OCI-LY7 (cell line): ENCODE results near the gene PPIL1. TPM values are rescaled to one million over a fixed set of nuclear protein-coding genes. Genes with fewer than 3 reads are reported as not detected.

Experiments
- Bru-seq: library from RNA; stranded (reverse); fragments of 400-500 nt; gene quantifications from one replicate; lab custom pipeline; 2021; lab: Mats Ljungman, UMichigan
- BruChase-seq, 2 experiments: library from RNA; stranded (reverse); fragments of 400-500 nt; gene quantifications; one replicate each; lab custom pipeline; 2021; lab: Mats Ljungman, UMichigan
- BruUV-seq: library from RNA; stranded (reverse); fragments of 400-500 nt; replicated peaks from 2 replicates; lab custom pipeline; 2021; lab: Mats Ljungman, UMichigan
- CTCF ChIA-PET: fragments of 300-600 bp; sonication (Branson Sonifier 250); formaldehyde crosslinking; loops from one replicate; lab custom pipeline; 2022; ENCODE audit warnings: antibody characterized with exemption; ENCODE audit not compliant: unreplicated experiment; lab: Charles Lee
- POLR2A ChIA-PET: fragments of 300-600 bp; sonication (Branson Sonifier 250); formaldehyde crosslinking; loops from one replicate; lab custom pipeline; 2022; ENCODE audit warnings: antibody characterized with exemption; lab: Charles Lee
- DNase-seq: peaks from one replicate; pipeline ENCODE4 v3.0.0-alpha.2; 2015; ENCODE audit warnings: low spot score
- H2AFZ ChIP-seq: fragments of 200-600 bp; sonication (generic), shearing (Covaris generic); 2 replicates; pipeline ENCODE4 v1.6.1; 2014; ENCODE audit warnings: mild to moderate bottlenecking, antibody characterized with exemption, low read length, moderate library complexity
- H3K27ac ChIP-seq: fragments of 200-600 bp; sonication (generic); 2 replicates; pipeline ENCODE4 v1.5.1; 2014; ENCODE audit warnings: mixed run types, low read depth, mild to moderate bottlenecking, moderate library complexity, low read length, inconsistent platforms; ENCODE audit not compliant: poor library complexity, severe bottlenecking
- H3K36me3 ChIP-seq: fragments of 200-600 bp; sonication (generic); 2 replicates; pipeline ENCODE4 v1.6.1; 2014; ENCODE audit warnings: mild to moderate bottlenecking, antibody characterized with exemption, low read length, moderate library complexity, mixed read lengths; ENCODE audit not compliant: insufficient read depth
- H3K4me1 ChIP-seq: fragments of 200-600 bp; sonication (generic); 2 replicates; pipeline ENCODE4 v1.5.1; 2014; ENCODE audit warnings: mild to moderate bottlenecking, low read length; ENCODE audit not compliant: insufficient read depth, poor library complexity, severe bottlenecking
- H3K4me2 ChIP-seq: fragments of 200-600 bp; sonication (generic); 2 replicates; pipeline ENCODE4 v1.6.1; 2014; ENCODE audit warnings: mild to moderate bottlenecking, low read length
- H3K4me3 ChIP-seq: fragments of 200-600 bp; sonication (generic); 2 replicates; pipeline ENCODE4 v1.5.1; 2014; ENCODE audit warnings: mild to moderate bottlenecking, low read depth, low read length; ENCODE audit not compliant: poor library complexity, severe bottlenecking
- H3K79me2 ChIP-seq: fragments of 200-600 bp; sonication (generic); 2 replicates; pipeline ENCODE4 v1.6.1; 2016; ENCODE audit warnings: low read depth, mild to moderate bottlenecking, low read length, moderate library complexity, mixed read lengths; ENCODE audit not compliant: insufficient read depth
- H3K9me2 ChIP-seq: fragments of 200-600 bp; sonication (generic); 2 replicates; pipeline ENCODE4 v1.6.1; 2016; ENCODE audit warnings: mild to moderate bottlenecking, low read length, mixed read lengths; ENCODE audit not compliant: insufficient read depth
- H3K9me3 ChIP-seq: fragments of 200-600 bp; sonication (generic); 2 replicates; pipeline ENCODE4 v1.6.1; 2014; ENCODE audit warnings: mild to moderate bottlenecking, mixed run types, low read length, mixed read lengths
- H4K20me1 ChIP-seq: fragments of 200-600 bp; sonication (generic); 2 replicates; pipeline ENCODE4 v1.6.1; 2014; ENCODE audit warnings: mild to moderate bottlenecking, antibody characterized with exemption, low read length, moderate library complexity, mixed read lengths; ENCODE audit not compliant: insufficient read depth
- CTCF ChIP-seq: fragments of 200-600 bp; sonication (generic); conservative IDR thresholded peaks from 2 replicates; pipeline ENCODE4 v1.5.1; 2014; ENCODE audit warnings: mild to moderate bottlenecking, antibody characterized with exemption, low read length, moderate library complexity, mixed read lengths
- EZH2phosphoT487 ChIP-seq: fragments of 200-600 bp; sonication (generic); IDR thresholded peaks from 2 replicates; pipeline ENCODE4 v1.6.1; 2018; ENCODE audit warnings: low read depth, borderline replicate concordance, mild to moderate bottlenecking, mixed run types, antibody characterized with exemption, low read length, moderate library complexity, mixed read lengths
- intact Hi-C: fragments of 100-400 bp; cut with micrococcal nuclease; formaldehyde crosslinking; loops from one replicate; pipeline ENCODE4 v1.10.0; 2022; ENCODE audit not compliant: unreplicated experiment
- long read RNA-seq: library from polyadenylated mRNA; stranded (forward); transcript quantifications from one replicate; pipeline ENCODE4 v2.0.0, GENCODE V29; 2022
- total RNA-seq, 2 experiments: library from RNA; depleted of rRNA in 1 of 2; stranded (reverse); fragments of >200 nt in 1 of 2; shearing (Covaris generic) in 1 of 2; gene quantifications; 2 replicates each; pipeline ENCODE4 v1.2.3, GENCODE V29; 2014 to 2022

Gene PPIL1
- total RNA-seq (2014; rRNA removed; shearing (Covaris generic)) (34.6 and 38.9 TPM in 2 replicates), total RNA-seq (2022) (35.6 and 40.0 TPM in 2 replicates), Bru-seq, nascent RNA (percentile 79 among the genes with signal in this experiment), BruChase-seq, experiment 1, labeled RNA remaining after a 6-hour chase (percentile 72 among the genes with signal in this experiment), BruChase-seq, experiment 2, labeled RNA remaining after a 2-hour chase (percentile 79 among the genes with signal in this experiment)
- long read RNA-seq, transcript PPIL1-201 (4 exons, 1,739 nt): major isoform, 29 of 31 reads
- long read RNA-seq, partial matches to known transcripts: 2 of 31 reads
- long read RNA-seq, other reads (novel, unspliced or antisense): 0 of 31 reads

- peak within 1 kb of the TSS; percentile 96 for H2AFZ ChIP-seq
- POLR2A ChIA-PET: interaction anchor here (0.6 to 4.8 kb wide), 14 partner anchors 7 to 370 kb away, joined by 3 to 50 read pairs (median 4); partner anchors contain the start of genes C6orf89 and FGD2
- H4K20me1 ChIP-seq: no peaks in the 10 kb centered on the region; the same call in 1 of the 2 replicates
- CTCF ChIA-PET: interaction anchor here (1.6 to 3.4 kb wide), 2 partner anchors 11 to 21 kb away, joined by 4 to 20 read pairs; partner anchors contain the start of gene C6orf89
- no TSS peak for BruUV-seq
- H3K4me1 ChIP-seq: peaks cover 24% of the 10 kb centered on the region
- H3K4me2 ChIP-seq: peak within 1 kb of the TSS; percentile 80
- H3K9me3 ChIP-seq: no peaks in the 10 kb centered on the region
- peaks cover 31% of the 10 kb centered on the region for H3K36me3 ChIP-seq
- 0 out of 2 replicates have a peak, but pooled peaks have one; percentile 15 for TF ChIP-seq CTCF
- no peak for TF ChIP-seq EZH2phosphoT487
- H3K27ac ChIP-seq: peak within 1 kb of the TSS; percentile 68
- peak within 1 kb of the TSS; percentile 88 for H3K4me3 ChIP-seq
- peak; percentile 94 for DNase-seq
- intact Hi-C loops: loop anchor here (1.0 kb wide), 1 partner anchor 132 kb away; no protein-coding TSS in a partner anchor
- peaks cover 35% of the 10 kb centered on the region for H3K79me2 ChIP-seq
- no peaks in the 10 kb centered on the region for H3K9me2 ChIP-seq
Observed at GRCh38 chr6:36874443-36875249, at the start of gene PPIL1. Gene PPIL1 (minus strand): TSS chr6:36874803. CDS start chr6:36874772, 31 bp downstream.

- intact Hi-C loops: no loop called here
- no peak for DNase-seq
- no peaks in the 10 kb centered on the region for H3K9me2 ChIP-seq
- no peak overlapping the region for H3K27ac ChIP-seq
- TF ChIP-seq CTCF: no peak
- no peak for TF ChIP-seq EZH2phosphoT487
- POLR2A ChIA-PET: interaction anchor here (0.6 kb wide), 1 partner anchor 13 kb away, joined by 3 read pairs; no protein-coding TSS in a partner anchor
- H4K20me1 ChIP-seq: no peaks in the 10 kb centered on the region
- no TSS peak for BruUV-seq
- no peaks in the 10 kb centered on the region for H3K79me2 ChIP-seq
- H3K4me3 ChIP-seq: no peak overlapping the region
- no peak overlapping the region for H3K4me2 ChIP-seq
- peaks cover 23% of the 10 kb centered on the region; the same call in 1 of the 2 replicates for H3K36me3 ChIP-seq
- CTCF ChIA-PET: no interaction called here
- no peak overlapping the region for H2AFZ ChIP-seq
- no peaks in the 10 kb centered on the region for H3K9me3 ChIP-seq
- H3K4me1 ChIP-seq: no peaks in the 10 kb centered on the region
Observed at GRCh38 chr6:36924131-36924530, 49.5 kb upstream of the PPIL1 start.
